HG03457 (cell line): ENCODE measurements around the gene GRB2.
"Not testable (repeated sequence)": the region's sequence is repeated elsewhere in the genome, so short reads cannot be mapped to it uniquely, and the experiment has no call there.

Source experiments
- ATAC-seq: cut with Tn5 transposase; IDR thresholded peaks from one replicate; pipeline ENCODE4 v1.9.1; 2021; ENCODE audit warnings: moderate number of reproducible peaks; ENCODE audit not compliant: unreplicated experiment

Gene GRB2

GRCh38 chr17:75388476-75389030 is 16.9 kb downstream of the GRB2 start:
- no peak for ATAC-seq

DNA sequence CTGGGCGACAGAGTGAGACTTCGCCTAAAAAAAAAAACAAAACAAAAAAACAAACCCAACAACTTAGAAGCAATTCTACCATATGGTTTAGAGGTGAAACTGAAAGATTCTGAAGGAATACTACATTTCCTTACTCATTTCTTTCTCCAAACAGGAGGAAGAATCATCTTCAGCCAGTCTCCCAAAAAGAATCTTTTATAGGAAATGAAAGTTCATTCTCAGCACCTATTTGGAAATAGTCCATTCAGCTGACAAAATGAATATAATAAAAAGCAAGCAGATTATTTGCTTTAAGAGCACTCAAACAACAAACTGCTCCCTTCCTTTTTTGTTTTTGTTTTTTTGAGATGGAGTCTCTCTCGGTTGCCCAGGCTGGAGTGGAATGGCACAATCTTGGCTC is 17.7 kb downstream of the GRB2 start:
- ATAC-seq = no peak

- no peak for ATAC-seq
Measured at GRCh38 chr17:75386430-75386829, 19.0 kb downstream of the GRB2 start.

DNA sequence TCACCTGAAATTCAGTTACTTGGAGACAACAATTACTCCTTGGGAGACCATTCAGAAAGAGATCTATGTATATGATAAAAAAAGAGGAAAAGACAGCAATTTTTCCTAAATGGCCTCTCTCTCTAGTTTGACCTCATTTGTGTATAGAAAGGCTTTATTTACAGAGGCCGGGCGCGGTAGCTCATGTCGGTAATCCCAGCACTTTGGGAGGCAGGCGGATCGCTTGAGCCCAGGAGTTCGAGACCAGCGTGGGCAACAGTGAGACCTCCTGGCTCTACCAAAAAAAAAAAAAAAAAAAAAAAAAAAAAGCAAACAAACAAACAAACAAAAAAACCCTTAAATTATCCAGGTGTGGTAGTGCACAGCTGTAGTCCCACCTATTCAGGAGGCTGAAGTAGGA is 20.7 kb downstream of the GRB2 start:
- no peak for ATAC-seq

GRCh38 chr17:75383842-75384195 is 21.7 kb downstream of the GRB2 start:
- ATAC-seq = no peak

GRCh38 chr17:75380750-75381149 is 24.7 kb downstream of the GRB2 start:
- no peak for ATAC-seq

DNA sequence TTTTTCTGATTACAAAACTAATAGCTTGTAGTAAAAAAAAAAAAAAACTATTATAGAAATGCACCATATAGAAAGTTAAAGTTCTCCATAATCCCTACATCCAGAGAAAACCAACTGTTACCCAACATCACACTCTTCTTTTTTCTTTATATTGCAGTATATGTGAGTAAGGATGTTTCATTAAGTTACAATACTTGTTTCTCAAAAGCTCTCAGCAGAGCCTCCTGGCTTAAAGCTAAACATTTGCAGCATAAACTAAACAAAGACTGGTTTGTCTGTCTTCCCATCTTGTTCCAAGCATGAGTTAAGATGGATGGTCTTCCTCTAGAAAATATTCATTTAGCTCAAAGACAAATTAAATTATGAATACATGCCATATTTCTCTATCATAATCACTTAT is 25.2 kb downstream of the GRB2 start:
- ATAC-seq = no peak

DNA sequence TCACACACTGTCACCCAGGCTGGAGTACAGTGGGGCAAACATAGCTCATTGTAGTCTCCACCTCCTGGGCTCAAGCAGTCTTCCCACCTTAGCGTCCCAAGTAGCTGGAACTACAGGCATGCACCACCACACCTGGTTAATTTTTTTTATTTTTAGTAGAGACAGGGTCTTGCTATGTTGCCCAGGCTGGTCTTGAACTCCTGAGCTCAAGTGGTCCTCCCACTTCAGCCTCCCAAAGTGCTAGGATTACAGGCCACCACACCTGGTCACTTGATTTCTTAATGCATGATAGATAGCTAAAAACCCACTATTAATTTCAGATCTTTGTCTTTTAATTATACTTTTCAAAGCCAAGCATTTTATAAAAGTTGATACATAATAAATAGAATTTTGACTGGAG is 26.1 kb downstream of the GRB2 start:
- not testable (repeated sequence) for ATAC-seq

- ATAC-seq = no peak
Measured at GRCh38 chr17:75373280-75373679, 32.2 kb downstream of the GRB2 start.

DNA sequence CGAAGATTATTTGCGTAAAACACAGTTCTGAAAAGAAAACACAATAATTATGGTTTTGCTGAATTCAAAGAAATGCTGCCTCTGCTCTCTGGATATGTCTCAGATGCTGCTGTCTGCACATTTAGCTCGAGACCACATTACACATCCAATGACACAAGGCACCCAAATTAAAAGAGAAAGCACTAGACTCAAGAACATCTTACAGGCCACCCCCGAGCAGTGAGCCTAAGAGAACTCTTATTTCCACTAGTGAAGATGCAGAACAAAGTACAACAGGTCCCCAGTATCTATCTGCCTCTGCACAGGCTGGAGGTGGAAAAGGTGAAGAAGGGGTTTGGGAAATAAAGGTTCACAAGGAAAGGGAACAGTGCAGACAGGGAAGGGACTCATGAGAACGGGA is 33.5 kb downstream of the GRB2 start:
- ATAC-seq = no peak

GRCh38 chr17:75371339-75371738 is 34.1 kb downstream of the GRB2 start:
- ATAC-seq = no peak

- ATAC-seq = no peak
Measured at GRCh38 chr17:75370286-75370915, 35.1 kb downstream of the GRB2 start.

- not testable (repeated sequence) for ATAC-seq
Measured at GRCh38 chr17:75367838-75368789, 37.4 kb downstream of the GRB2 start.

GRCh38 chr17:75367312-75367711 is 38.2 kb downstream of the GRB2 start:
- ATAC-seq = no peak

DNA sequence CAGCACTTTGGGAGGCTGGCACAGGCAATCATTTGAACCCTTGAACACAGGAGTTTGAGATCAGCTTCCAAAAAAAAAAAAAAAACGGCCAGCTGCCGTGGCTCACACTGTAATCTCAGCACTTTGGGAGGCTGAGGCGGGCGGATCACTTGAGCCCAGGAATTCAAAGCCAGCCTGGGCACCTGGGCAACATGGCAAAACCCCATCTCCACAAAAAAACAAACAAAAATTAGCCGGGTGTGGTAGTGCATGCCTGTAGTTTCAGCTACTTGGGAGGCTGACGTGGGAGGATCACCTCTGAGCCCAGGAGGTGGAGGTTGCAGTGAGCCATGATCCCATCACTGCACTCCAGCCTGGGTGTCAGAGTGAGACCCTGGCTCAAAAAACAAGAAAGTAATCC is 39.0 kb downstream of the GRB2 start:
- ATAC-seq = no peak

- ATAC-seq = no peak
Measured at GRCh38 chr17:75365931-75366275, 39.6 kb downstream of the GRB2 start.

DNA sequence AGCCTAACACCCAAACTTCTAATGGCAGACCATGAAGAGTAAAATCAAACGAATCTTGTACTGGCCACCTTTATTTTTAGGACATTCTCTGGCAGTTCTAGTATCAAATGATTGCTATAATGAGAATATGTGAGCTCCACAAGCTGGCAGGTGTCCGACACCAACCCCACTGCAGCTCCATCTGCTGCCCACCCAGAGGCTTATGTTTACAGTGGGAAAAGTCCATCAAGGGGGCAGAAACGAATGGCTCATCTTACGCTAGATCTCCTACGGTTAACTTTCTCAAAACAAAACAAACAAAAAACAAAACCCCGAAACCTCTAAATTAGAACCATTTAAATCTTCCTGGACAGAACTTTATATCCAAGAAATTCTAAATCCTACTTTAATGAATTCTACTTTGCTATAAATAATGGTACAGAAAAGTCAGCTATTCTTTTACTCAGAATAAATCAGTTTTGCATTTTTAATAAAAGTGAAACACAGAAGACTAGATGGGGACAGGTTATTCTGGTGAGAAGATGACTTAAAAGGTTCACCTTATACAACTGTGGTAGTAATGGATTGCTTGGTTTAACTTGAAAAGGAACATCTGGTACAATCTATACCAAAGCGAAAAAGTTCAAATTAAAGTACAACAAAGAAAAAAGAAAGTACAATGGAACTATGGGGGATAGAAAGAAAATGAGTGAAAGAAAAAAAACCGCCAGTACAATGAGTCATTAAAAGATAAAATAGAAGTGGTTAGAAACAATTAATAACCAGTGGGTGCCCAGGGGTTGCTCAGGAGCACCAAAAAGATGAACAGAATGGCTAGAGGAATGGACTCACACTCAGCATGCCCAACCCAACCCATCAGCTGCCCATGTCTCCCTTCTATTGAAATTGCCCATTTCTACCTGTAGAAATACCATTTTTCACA is 40.2 kb downstream of the GRB2 start:
- no peak for ATAC-seq

DNA sequence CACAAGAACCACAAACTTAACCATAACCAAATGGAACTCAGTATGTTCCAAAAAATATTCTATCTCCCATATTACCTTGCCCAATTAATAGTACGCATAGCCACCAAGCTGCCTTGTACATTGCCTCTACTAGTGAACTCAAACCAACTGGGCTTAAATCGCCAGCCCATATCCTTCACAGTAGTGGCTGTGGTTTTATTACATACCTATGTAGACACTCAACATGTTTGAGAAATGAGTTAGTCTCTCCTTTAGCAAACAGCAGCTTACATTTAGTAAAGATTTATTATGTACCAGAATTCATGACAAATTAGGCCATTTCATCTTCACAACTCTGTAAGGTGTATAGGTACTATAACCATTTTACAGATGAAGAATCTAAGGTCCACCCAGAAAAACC is 41.4 kb downstream of the GRB2 start:
- no peak for ATAC-seq

DNA sequence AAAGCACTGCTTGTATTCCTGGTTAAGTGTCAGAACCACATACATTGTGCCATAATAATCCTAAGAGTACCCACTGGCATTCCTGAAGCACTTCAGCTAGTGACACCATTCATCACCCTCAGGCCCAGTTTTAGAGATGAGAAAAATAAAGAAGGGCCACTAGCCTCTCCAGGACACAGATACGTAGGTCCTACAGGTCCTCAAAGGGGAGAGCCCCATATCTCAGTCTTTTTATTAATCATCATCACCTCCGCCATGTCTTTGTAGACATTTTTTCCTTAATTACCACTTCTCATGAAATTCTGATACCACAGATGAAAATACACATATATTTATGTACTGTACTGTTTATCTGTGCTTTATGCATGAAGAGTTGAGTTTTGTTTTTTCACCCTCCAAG is 43.5 kb downstream of the GRB2 start:
- ATAC-seq = no peak

- ATAC-seq = no peak
Measured at GRCh38 chr17:75361344-75361743, 44.1 kb downstream of the GRB2 start.

GRCh38 chr17:75356260-75356937 is 49.1 kb downstream of the GRB2 start:
- ATAC-seq = no peak
